SK-N-SH treated with all-trans-retinoic acid at 6 μM for 48 hours (cell line): ENCODE data around the gene DOCK2.

Experiments used
- ATAC-seq: fragments of 200-7000 bp; cut with Tn5 transposase; 3 replicates; pipeline ENCODE4 v1.9.1; 2020; ENCODE audit warnings: mild to moderate bottlenecking, moderate library complexity
- ARNTL ChIP-seq: fragments of 450-650 bp; formaldehyde crosslinking; IDR thresholded peaks from 2 replicates; pipeline ENCODE4 v1.5.0; 2020; ENCODE audit warnings: low read depth, mild to moderate bottlenecking, moderate library complexity, borderline replicate concordance
- BACH2 ChIP-seq: fragments of 250-450 bp; sonication (Bioruptor Pico); IDR thresholded peaks from 2 replicates; pipeline ENCODE4 v1.9.0; 2021; ENCODE audit warnings: mild to moderate bottlenecking, borderline replicate concordance
- CSDC2 ChIP-seq: fragments of 250-450 bp; sonication (Bioruptor Pico); IDR thresholded peaks from 2 replicates; pipeline ENCODE4 v1.5.0; 2020; ENCODE audit warnings: mild to moderate bottlenecking, moderate library complexity
- ESRRG ChIP-seq: fragments of 250-450 bp; sonication (Bioruptor Pico); IDR thresholded peaks from 2 replicates; pipeline ENCODE4 v1.6.1; 2021; ENCODE audit warnings: mild to moderate bottlenecking
- GLIS3 ChIP-seq: fragments of 250-450 bp; sonication (Bioruptor Pico); IDR thresholded peaks from 2 replicates; pipeline ENCODE4 v1.5.0; 2020; ENCODE audit warnings: mild to moderate bottlenecking, moderate library complexity
- ISL1 ChIP-seq: fragments of 250-450 bp; sonication (Bioruptor Pico); IDR thresholded peaks from 2 replicates; pipeline ENCODE4 v2.1.2; 2022; ENCODE audit warnings: mild to moderate bottlenecking, moderate library complexity
- OSR1 ChIP-seq: fragments of 250-450 bp; sonication (Bioruptor Pico); IDR thresholded peaks from 2 replicates; pipeline ENCODE4 v1.8.0; 2022; ENCODE audit warnings: moderate library complexity, mild to moderate bottlenecking, inconsistent platforms
- PPARA ChIP-seq: fragments of 250-450 bp; sonication (Bioruptor Pico); IDR thresholded peaks from 2 replicates; pipeline ENCODE4 v1.5.0; 2020; ENCODE audit warnings: mild to moderate bottlenecking, borderline replicate concordance
- RARB ChIP-seq: fragments of 250-450 bp; sonication (Bioruptor Pico); IDR thresholded peaks from 2 replicates; pipeline ENCODE4 v1.8.0; 2021; ENCODE audit warnings: mild to moderate bottlenecking, moderate library complexity
- SNAI2 ChIP-seq: fragments of 250-450 bp; sonication (Bioruptor Pico); IDR thresholded peaks from 2 replicates; pipeline ENCODE4 v1.5.0; 2020; ENCODE audit warnings: mild to moderate bottlenecking, moderate library complexity
- TCF4 ChIP-seq: fragments of 250-450 bp; sonication (Bioruptor Pico); IDR thresholded peaks from 2 replicates; pipeline ENCODE4 v1.8.0; 2021; ENCODE audit warnings: mild to moderate bottlenecking, moderate library complexity, borderline replicate concordance
- TOX ChIP-seq: fragments of 250-450 bp; sonication (Bioruptor Pico); IDR thresholded peaks from 2 replicates; pipeline ENCODE4 v1.8.0; 2021; ENCODE audit warnings: mild to moderate bottlenecking, moderate library complexity, borderline replicate concordance
- ZC3H10 ChIP-seq: fragments of 250-450 bp; sonication (Bioruptor Pico); IDR thresholded peaks from 2 replicates; pipeline ENCODE4 v1.5.1; 2021; ENCODE audit warnings: mild to moderate bottlenecking, moderate library complexity
- ZFP3 ChIP-seq: fragments of 250-450 bp; sonication (Bioruptor Pico); IDR thresholded peaks from 2 replicates; pipeline ENCODE4 v1.5.0; 2020; ENCODE audit warnings: mild to moderate bottlenecking, moderate library complexity
- ZFP30 ChIP-seq: fragments of 450-650 bp; formaldehyde crosslinking; IDR thresholded peaks from 2 replicates; pipeline ENCODE4 v1.5.0; 2022; ENCODE audit warnings: mild to moderate bottlenecking, moderate library complexity
- ZNF565 ChIP-seq: fragments of 450-650 bp; formaldehyde crosslinking; conservative IDR thresholded peaks from 2 replicates; pipeline ENCODE4 v1.5.0; 2020; ENCODE audit warnings: low read depth, mild to moderate bottlenecking, moderate library complexity
- ZNF70 ChIP-seq: fragments of 450-650 bp; formaldehyde crosslinking; IDR thresholded peaks from 2 replicates; pipeline ENCODE4 v1.5.0; 2020; ENCODE audit warnings: mild to moderate bottlenecking, moderate library complexity
- ZNF8 ChIP-seq: fragments of 450-650 bp; formaldehyde crosslinking; IDR thresholded peaks from 2 replicates; pipeline ENCODE4 v1.5.0; 2020; ENCODE audit warnings: mild to moderate bottlenecking, moderate library complexity
- TF ChIP-seq, protein P1 (sequence below): fragments of 250-450 bp; sonication (Bioruptor Pico); IDR thresholded peaks from 2 replicates; pipeline ENCODE4 v1.8.0; 2021; ENCODE audit warnings: low read depth, mild to moderate bottlenecking, moderate library complexity, borderline replicate concordance
- TF ChIP-seq, protein P2 (sequence below): fragments of 250-450 bp; sonication (Bioruptor Pico); IDR thresholded peaks from 2 replicates; pipeline ENCODE4 v1.5.0; 2020; ENCODE audit warnings: mild to moderate bottlenecking, moderate library complexity
- TF ChIP-seq, protein P3 (sequence below): fragments of 250-450 bp; sonication (Bioruptor Pico); IDR thresholded peaks from 2 replicates; pipeline ENCODE4 v1.8.0; 2020; ENCODE audit warnings: mild to moderate bottlenecking, moderate library complexity, borderline replicate concordance
- TF ChIP-seq, protein P4 (sequence below): fragments of 250-450 bp; sonication (Bioruptor Pico); IDR thresholded peaks from 2 replicates; pipeline ENCODE4 v1.5.1; 2020; ENCODE audit warnings: low read depth, mild to moderate bottlenecking, moderate library complexity
- TF ChIP-seq, protein P5 (sequence below): fragments of 250-450 bp; sonication (Bioruptor Pico); IDR thresholded peaks from 2 replicates; pipeline ENCODE4 v1.5.1; 2021; ENCODE audit warnings: mild to moderate bottlenecking, moderate library complexity

Gene DOCK2

DNA sequence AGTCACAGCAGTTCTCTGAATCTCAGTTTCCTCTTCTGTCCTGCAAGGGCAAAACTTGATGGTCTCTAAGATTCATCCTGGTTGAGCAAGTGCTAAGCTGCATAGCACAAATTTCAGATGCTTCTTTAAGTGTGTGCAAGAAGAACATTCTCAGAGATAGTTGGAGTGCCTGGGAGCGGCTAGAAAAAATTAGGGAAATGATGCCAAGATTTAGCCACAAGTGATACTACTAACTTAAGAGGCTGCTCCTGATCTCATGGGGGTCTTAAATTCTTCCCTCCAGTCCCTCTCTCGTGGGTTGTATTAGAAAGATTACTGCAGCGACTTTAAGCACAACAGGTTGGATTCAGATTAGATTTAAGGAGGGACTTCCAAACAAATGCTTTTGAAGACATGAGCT is 319.1 kb downstream of the DOCK2 start:
- no peak for ATAC-seq
- TF ChIP-seq SNAI2 (CRISPR knock-in tag) = no peak
- TF ChIP-seq, protein P1, sequence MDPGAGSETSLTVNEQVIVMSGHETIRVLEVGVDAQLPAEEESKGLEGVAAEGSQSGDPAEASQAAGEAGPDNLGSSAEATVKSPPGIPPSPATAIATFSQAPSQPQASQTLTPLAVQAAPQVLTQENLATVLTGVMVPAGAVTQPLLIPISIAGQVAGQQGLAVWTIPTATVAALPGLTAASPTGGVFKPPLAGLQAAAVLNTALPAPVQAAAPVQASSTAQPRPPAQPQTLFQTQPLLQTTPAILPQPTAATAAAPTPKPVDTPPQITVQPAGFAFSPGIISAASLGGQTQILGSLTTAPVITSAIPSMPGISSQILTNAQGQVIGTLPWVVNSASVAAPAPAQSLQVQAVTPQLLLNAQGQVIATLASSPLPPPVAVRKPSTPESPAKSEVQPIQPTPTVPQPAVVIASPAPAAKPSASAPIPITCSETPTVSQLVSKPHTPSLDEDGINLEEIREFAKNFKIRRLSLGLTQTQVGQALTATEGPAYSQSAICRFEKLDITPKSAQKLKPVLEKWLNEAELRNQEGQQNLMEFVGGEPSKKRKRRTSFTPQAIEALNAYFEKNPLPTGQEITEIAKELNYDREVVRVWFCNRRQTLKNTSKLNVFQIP = no peak
- TF ChIP-seq ISL1 (CRISPR knock-in tag) = no peak
- TF ChIP-seq ZFP3 = no peak
- no peak for TF ChIP-seq ARNTL
- TF ChIP-seq TOX = no peak
- no peak for TF ChIP-seq ESRRG (CRISPR knock-in tag)
- TF ChIP-seq RARB (CRISPR knock-in tag) = no peak

DNA sequence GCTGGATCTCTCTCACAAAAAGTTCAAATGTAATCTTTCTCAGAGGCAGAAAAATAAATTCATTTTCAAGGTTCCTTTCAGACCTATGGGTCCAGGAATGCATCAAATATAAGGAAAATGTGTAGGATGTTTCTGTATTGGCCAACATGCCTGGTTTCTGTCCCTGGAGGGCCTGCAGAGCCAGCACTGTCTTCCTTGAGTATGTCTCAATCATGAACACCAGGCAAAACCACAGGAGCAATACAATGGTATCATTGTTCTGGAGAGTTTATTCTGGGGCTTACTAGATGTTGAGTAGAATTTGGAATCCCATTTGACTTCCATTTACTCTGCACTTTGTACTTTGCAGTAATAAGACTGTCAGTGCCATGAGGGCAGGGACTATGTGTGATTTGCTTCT is 319.7 kb downstream of the DOCK2 start:
- no peak for TF ChIP-seq GLIS3 (CRISPR knock-in tag)
- TF ChIP-seq ARNTL = no peak
- no peak for TF ChIP-seq CSDC2
- TF ChIP-seq, protein P2, sequence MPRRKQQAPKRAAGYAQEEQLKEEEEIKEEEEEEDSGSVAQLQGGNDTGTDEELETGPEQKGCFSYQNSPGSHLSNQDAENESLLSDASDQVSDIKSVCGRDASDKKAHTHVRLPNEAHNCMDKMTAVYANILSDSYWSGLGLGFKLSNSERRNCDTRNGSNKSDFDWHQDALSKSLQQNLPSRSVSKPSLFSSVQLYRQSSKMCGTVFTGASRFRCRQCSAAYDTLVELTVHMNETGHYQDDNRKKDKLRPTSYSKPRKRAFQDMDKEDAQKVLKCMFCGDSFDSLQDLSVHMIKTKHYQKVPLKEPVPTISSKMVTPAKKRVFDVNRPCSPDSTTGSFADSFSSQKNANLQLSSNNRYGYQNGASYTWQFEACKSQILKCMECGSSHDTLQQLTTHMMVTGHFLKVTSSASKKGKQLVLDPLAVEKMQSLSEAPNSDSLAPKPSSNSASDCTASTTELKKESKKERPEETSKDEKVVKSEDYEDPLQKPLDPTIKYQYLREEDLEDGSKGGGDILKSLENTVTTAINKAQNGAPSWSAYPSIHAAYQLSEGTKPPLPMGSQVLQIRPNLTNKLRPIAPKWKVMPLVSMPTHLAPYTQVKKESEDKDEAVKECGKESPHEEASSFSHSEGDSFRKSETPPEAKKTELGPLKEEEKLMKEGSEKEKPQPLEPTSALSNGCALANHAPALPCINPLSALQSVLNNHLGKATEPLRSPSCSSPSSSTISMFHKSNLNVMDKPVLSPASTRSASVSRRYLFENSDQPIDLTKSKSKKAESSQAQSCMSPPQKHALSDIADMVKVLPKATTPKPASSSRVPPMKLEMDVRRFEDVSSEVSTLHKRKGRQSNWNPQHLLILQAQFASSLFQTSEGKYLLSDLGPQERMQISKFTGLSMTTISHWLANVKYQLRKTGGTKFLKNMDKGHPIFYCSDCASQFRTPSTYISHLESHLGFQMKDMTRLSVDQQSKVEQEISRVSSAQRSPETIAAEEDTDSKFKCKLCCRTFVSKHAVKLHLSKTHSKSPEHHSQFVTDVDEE (CRISPR knock-in tag) = no peak
- no peak for TF ChIP-seq ZFP30 (CRISPR knock-in tag)
- TF ChIP-seq TOX = no peak
- TF ChIP-seq BACH2 (CRISPR knock-in tag) = no peak
- TF ChIP-seq OSR1 (CRISPR knock-in tag) = no peak
- no peak for TF ChIP-seq SNAI2 (CRISPR knock-in tag)
- no peak for TF ChIP-seq ZNF8 (CRISPR knock-in tag)
- TF ChIP-seq ISL1 (CRISPR knock-in tag) = no peak
- no peak for TF ChIP-seq ESRRG (CRISPR knock-in tag)
- no peak for TF ChIP-seq ZNF565 (CRISPR knock-in tag)
- no peak for TF ChIP-seq TCF4 (CRISPR knock-in tag)
- ATAC-seq = no peak

DNA sequence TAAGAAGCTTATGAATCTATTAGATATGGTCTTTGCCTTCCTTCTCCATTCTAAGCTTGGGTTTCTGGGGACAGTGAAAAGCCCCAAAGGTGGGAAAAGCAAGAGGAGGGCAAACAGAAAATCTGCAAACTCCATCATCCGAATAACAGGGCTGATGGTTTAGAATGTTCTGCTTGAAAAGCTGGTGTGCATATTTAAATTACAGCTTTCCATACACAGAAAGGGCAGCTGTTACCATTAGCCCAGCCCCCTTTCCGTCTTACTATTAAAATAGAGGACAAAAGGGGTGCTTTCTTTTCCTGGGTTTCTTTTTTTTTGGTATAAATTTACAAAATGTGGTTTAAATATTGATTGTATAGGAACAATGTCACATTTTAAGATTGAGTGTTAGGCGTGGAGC is 321.2 kb downstream of the DOCK2 start:
- no peak for ATAC-seq

More for the DNA sequence above, 321.2 kb downstream of the DOCK2 start:
- no peak for TF ChIP-seq ARNTL
- TF ChIP-seq ZNF565 (CRISPR knock-in tag) = no peak
- TF ChIP-seq, protein P2 (CRISPR knock-in tag) = no peak
- TF ChIP-seq BACH2 (CRISPR knock-in tag) = no peak
- no peak for TF ChIP-seq ZFP30 (CRISPR knock-in tag)
- no peak for TF ChIP-seq ISL1 (CRISPR knock-in tag)
- TF ChIP-seq, protein P3, sequence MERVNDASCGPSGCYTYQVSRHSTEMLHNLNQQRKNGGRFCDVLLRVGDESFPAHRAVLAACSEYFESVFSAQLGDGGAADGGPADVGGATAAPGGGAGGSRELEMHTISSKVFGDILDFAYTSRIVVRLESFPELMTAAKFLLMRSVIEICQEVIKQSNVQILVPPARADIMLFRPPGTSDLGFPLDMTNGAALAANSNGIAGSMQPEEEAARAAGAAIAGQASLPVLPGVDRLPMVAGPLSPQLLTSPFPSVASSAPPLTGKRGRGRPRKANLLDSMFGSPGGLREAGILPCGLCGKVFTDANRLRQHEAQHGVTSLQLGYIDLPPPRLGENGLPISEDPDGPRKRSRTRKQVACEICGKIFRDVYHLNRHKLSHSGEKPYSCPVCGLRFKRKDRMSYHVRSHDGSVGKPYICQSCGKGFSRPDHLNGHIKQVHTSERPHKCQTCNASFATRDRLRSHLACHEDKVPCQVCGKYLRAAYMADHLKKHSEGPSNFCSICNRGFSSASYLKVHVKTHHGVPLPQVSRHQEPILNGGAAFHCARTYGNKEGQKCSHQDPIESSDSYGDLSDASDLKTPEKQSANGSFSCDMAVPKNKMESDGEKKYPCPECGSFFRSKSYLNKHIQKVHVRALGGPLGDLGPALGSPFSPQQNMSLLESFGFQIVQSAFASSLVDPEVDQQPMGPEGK (CRISPR knock-in tag) = no peak
- no peak for TF ChIP-seq RARB (CRISPR knock-in tag)
- no peak for TF ChIP-seq ZNF70 (CRISPR knock-in tag)
- TF ChIP-seq, protein P4, sequence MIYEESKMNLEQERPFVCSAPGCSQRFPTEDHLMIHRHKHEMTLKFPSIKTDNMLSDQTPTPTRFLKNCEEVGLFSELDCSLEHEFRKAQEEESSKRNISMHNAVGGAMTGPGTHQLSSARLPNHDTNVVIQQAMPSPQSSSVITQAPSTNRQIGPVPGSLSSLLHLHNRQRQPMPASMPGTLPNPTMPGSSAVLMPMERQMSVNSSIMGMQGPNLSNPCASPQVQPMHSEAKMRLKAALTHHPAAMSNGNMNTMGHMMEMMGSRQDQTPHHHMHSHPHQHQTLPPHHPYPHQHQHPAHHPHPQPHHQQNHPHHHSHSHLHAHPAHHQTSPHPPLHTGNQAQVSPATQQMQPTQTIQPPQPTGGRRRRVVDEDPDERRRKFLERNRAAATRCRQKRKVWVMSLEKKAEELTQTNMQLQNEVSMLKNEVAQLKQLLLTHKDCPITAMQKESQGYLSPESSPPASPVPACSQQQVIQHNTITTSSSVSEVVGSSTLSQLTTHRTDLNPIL (CRISPR knock-in tag) = no peak
- TF ChIP-seq, protein P5, sequence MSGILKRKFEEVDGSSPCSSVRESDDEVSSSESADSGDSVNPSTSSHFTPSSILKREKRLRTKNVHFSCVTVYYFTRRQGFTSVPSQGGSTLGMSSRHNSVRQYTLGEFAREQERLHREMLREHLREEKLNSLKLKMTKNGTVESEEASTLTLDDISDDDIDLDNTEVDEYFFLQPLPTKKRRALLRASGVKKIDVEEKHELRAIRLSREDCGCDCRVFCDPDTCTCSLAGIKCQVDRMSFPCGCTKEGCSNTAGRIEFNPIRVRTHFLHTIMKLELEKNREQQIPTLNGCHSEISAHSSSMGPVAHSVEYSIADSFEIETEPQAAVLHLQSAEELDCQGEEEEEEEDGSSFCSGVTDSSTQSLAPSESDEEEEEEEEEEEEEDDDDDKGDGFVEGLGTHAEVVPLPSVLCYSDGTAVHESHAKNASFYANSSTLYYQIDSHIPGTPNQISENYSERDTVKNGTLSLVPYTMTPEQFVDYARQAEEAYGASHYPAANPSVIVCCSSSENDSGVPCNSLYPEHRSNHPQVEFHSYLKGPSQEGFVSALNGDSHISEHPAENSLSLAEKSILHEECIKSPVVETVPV (CRISPR knock-in tag) = no peak
- no peak for TF ChIP-seq GLIS3 (CRISPR knock-in tag)
- no peak for TF ChIP-seq TCF4 (CRISPR knock-in tag)
- TF ChIP-seq, protein P1 = no peak
- TF ChIP-seq OSR1 (CRISPR knock-in tag) = no peak
- TF ChIP-seq ZC3H10 (CRISPR knock-in tag) = no peak
- no peak for TF ChIP-seq TOX
- no peak for TF ChIP-seq PPARA (CRISPR knock-in tag)
- TF ChIP-seq, all 23 proteins: peak for 0
